ENCODE results near the gene SMIM9.

- no peak for TF ChIP-seq CTCF (conservative IDR thresholded peaks at IDR 0.05 in 1 of 2, IDR thresholded peaks at IDR 0.05 in 1 of 2; ENCODE audit: extremely low read depth in 1 of 2, insufficient read depth in 1 of 2, low read depth in 1 of 2, low read length in 2 of 2)
- no peak for TF ChIP-seq EZH2 (IDR thresholded peaks at IDR 0.05; ENCODE audit: borderline replicate concordance, low read length)
Measured at GRCh38 chrX:154804957-154805695, 29.3 kb downstream of the SMIM9 start, which contains the start of gene MPP1.
